Caco-2 (cell line): ENCODE results near the gene TMEM97. TPM values are rescaled to one million over a fixed set of nuclear protein-coding genes. Genes with fewer than 3 reads are reported as not detected.

Experiments used
- BruUV-seq: library from RNA; stranded (reverse); fragments of 400-500 nt; replicated peaks from 2 replicates; lab custom pipeline; 2021; lab: Mats Ljungman, UMichigan
- CTCF ChIA-PET: fragments of 300-600 bp; sonication (Branson Sonifier 250); formaldehyde crosslinking; loops from one replicate; lab custom pipeline; 2022; ENCODE audit warnings: antibody characterized with exemption; lab: Charles Lee
- POLR2A ChIA-PET: fragments of 300-600 bp; sonication (Branson Sonifier 250); formaldehyde crosslinking; loops from one replicate; lab custom pipeline; 2022; ENCODE audit warnings: antibody characterized with exemption; lab: Charles Lee
- DNase-seq, 2 experiments: peaks; one replicate each; pipeline versions ENCODE4 v3.0.0 to v3.0.0-alpha.2; 2020 to 2022
- H3K27me3 ChIP-seq: replicated peaks from 2 replicates; pipeline ENCODE4 v1.6.0; 2011; ENCODE audit warnings: low read length; ENCODE audit not compliant: control insufficient read depth, insufficient read depth
- H3K36me3 ChIP-seq: 2 replicates; pipeline ENCODE4 v1.5.1; 2011; ENCODE audit warnings: low read length; ENCODE audit not compliant: control insufficient read depth, insufficient read depth
- H3K4me1 ChIP-seq: fragments of 250-450 bp; sonication (Bioruptor Pico); 2 replicates; pipeline ENCODE4 v1.5.1; 2020; ENCODE audit warnings: mild to moderate bottlenecking
- H3K4me3 ChIP-seq: 2 replicates; pipeline ENCODE4 v1.5.1; 2011; ENCODE audit warnings: low read depth, mild to moderate bottlenecking, control low read depth, low read length
- H3K9me3 ChIP-seq: fragments of 250-450 bp; sonication (Bioruptor Pico); 2 replicates; pipeline ENCODE4 v1.5.1; 2020; ENCODE audit warnings: mild to moderate bottlenecking, moderate library complexity
- H3K27ac Mint-ChIP-seq: one replicate; pipeline ENCODE4 v1.8.0; 2022; ENCODE audit warnings: mixed read lengths; ENCODE audit not compliant: unreplicated experiment
- H3K27me3 Mint-ChIP-seq: one replicate; pipeline ENCODE4 v1.8.0; 2022; ENCODE audit warnings: mixed read lengths; ENCODE audit not compliant: insufficient read depth, unreplicated experiment
- H3K36me3 Mint-ChIP-seq: one replicate; pipeline ENCODE4 v1.8.0; 2022; ENCODE audit warnings: mild to moderate bottlenecking, mixed read lengths; ENCODE audit not compliant: insufficient read depth, unreplicated experiment
- H3K4me1 Mint-ChIP-seq: one replicate; pipeline ENCODE4 v1.8.0; 2022; ENCODE audit warnings: low read depth, mixed read lengths; ENCODE audit not compliant: unreplicated experiment
- H3K4me3 Mint-ChIP-seq: one replicate; pipeline ENCODE4 v1.8.0; 2022; ENCODE audit warnings: mild to moderate bottlenecking, moderate library complexity, mixed read lengths; ENCODE audit not compliant: unreplicated experiment
- H3K9me3 Mint-ChIP-seq: one replicate; pipeline ENCODE4 v1.8.0; 2022; ENCODE audit warnings: mixed read lengths; ENCODE audit not compliant: unreplicated experiment
- CTCF ChIP-seq, 2 experiments: fragments of 200-600 bp in 1 of 2; IDR thresholded peaks; 1 replicate in 1 of 2; 2 replicates in 1 of 2; pipeline versions ENCODE4 v1.5.1 to v1.8.0; 2011 to 2022; ENCODE audit warnings: antibody characterized with exemption in 1 of 2, control low read depth in 1 of 2, inconsistent platforms in 1 of 2, low read depth in 1 of 2, low read length in 1 of 2, mild to moderate bottlenecking in 1 of 2, moderate library complexity in 1 of 2; ENCODE audit not compliant: insufficient read depth in 1 of 2, severe bottlenecking in 1 of 2, unreplicated experiment in 1 of 2
- intact Hi-C: fragments of 100-400 bp; cut with micrococcal nuclease; formaldehyde crosslinking; loops from one replicate; pipeline ENCODE4 v1.10.0; 2022; ENCODE audit not compliant: unreplicated experiment
- total RNA-seq: library from RNA; stranded (reverse); gene quantifications from 2 replicates; pipeline ENCODE4 v1.2.3, GENCODE V29; 2022

The TMEM97 gene
- total RNA-seq, 1 experiment from 2014 or later, result 342 TPM

GRCh38 chr17:28334171-28334570, 15.2 kb downstream of the TMEM97 start:
- Histone ChIP-seq H3K27me3 (no peaks in the 10 kb centered on the region), H3K4me3 (peak overlapping the region; percentile 86), H3K4me1 (peaks cover 27% of the 10 kb centered on the region), H3K36me3 (peaks cover 9% of the 10 kb centered on the region), H3K9me3 (no peaks in the 10 kb centered on the region)
- ChIA-PET POLR2A (interaction anchor here (2.5 to 3.0 kb wide), 5 partner anchors 10 to 36 kb away, joined by 11 to 139 read pairs (median 75); partner anchors contain the start of genes POLDIP2, SARM1, TMEM97 and VTN), CTCF (interaction anchor here (2.4 to 3.0 kb wide), 6 partner anchors 15 to 106 kb away, joined by 14 to 44 read pairs (median 36); partner anchors contain the start of genes POLDIP2, SARM1, TMEM97 and VTN)
- H3K36me3 Mint-ChIP-seq, result peaks cover 77% of the 10 kb centered on the region
- H3K4me3 Mint-ChIP-seq, result peak overlapping the region; percentile 97
- no TSS peak for BruUV-seq
- intact Hi-C loops, result loop anchor here (10.0 kb wide), 1 partner anchor 241 kb away; the partner anchor contains the start of genes ALDOC and PIGS
- DNase-seq, result peak in 1 of 2 experiments; percentile 21
- peaks cover 33% of the 10 kb centered on the region for H3K4me1 Mint-ChIP-seq
- H3K27me3 Mint-ChIP-seq, result no peaks in the 10 kb centered on the region
- H3K27ac Mint-ChIP-seq, result peak overlapping the region; percentile 98
- TF ChIP-seq CTCF (IDR thresholded peaks at IDR 0.05; ENCODE audit: insufficient read depth in 1 of 2, low read depth in 1 of 2, low read length in 1 of 2, severe bottlenecking in 1 of 2, unreplicated experiment in 1 of 2), result no peak
- no peaks in the 10 kb centered on the region for H3K9me3 Mint-ChIP-seq

- Mint-ChIP-seq H3K9me3 (no peaks in the 10 kb centered on the region), H3K36me3 (peaks cover 77% of the 10 kb centered on the region), H3K27ac (peak overlapping the region; percentile 98), H3K27me3 (no peaks in the 10 kb centered on the region), H3K4me1 (peaks cover 33% of the 10 kb centered on the region), H3K4me3 (peak overlapping the region; percentile 97)
- BruUV-seq, result TSS peak; percentile 20
- POLR2A ChIA-PET, result interaction anchor here (0.9 to 3.0 kb wide), 23 partner anchors 9 to 617 kb away, joined by 3 to 139 read pairs (median 10); partner anchors contain the start of genes PHF12, POLDIP2, RPL23A and SARM1
- CTCF ChIA-PET, result interaction anchor here (0.8 to 3.0 kb wide), 21 partner anchors 9 to 312 kb away, joined by 3 to 44 read pairs (median 8); partner anchors contain the start of genes PIGS, POLDIP2, SARM1 and TMEM97
- no peak for DNase-seq
- peaks cover 27% of the 10 kb centered on the region for H3K4me1 ChIP-seq
- peak overlapping the region; percentile 86 for H3K4me3 ChIP-seq
- peaks cover 7% of the 10 kb centered on the region for H3K36me3 ChIP-seq
- no peaks in the 10 kb centered on the region for H3K27me3 ChIP-seq
- H3K9me3 ChIP-seq, result no peaks in the 10 kb centered on the region
- no peak for TF ChIP-seq CTCF (IDR thresholded peaks at IDR 0.05; ENCODE audit: insufficient read depth in 1 of 2, low read depth in 1 of 2, low read length in 1 of 2, severe bottlenecking in 1 of 2, unreplicated experiment in 1 of 2)
- intact Hi-C loops, result loop anchor here (1.0 to 10.0 kb wide), 6 partner anchors 14 to 292 kb away; partner anchors contain the start of genes ALDOC, NLK, PIGS and POLDIP2
Observed at GRCh38 chr17:28334666-28335200, 15.7 kb downstream of the TMEM97 start.

- intact Hi-C loops, result loop anchor here (1.0 to 10.0 kb wide), 6 partner anchors 15 to 293 kb away; partner anchors contain the start of genes ALDOC, NLK, PIGS and POLDIP2
- H3K4me1 ChIP-seq, result peaks cover 27% of the 10 kb centered on the region
- TF ChIP-seq CTCF (IDR thresholded peaks at IDR 0.05; ENCODE audit: insufficient read depth in 1 of 2, low read depth in 1 of 2, low read length in 1 of 2, severe bottlenecking in 1 of 2, unreplicated experiment in 1 of 2), result no peak
- DNase-seq, result peak; percentile 100
- Mint-ChIP-seq H3K4me1 (peaks cover 33% of the 10 kb centered on the region), H3K27ac (peak within 1 kb of the TSS; percentile 98), H3K36me3 (peaks cover 77% of the 10 kb centered on the region), H3K4me3 (peak within 1 kb of the TSS; percentile 97), H3K9me3 (no peaks in the 10 kb centered on the region), H3K27me3 (no peaks in the 10 kb centered on the region)
- H3K4me3 ChIP-seq, result peak within 1 kb of the TSS; percentile 86
- peaks cover 7% of the 10 kb centered on the region for H3K36me3 ChIP-seq
- H3K9me3 ChIP-seq, result no peaks in the 10 kb centered on the region
- no peaks in the 10 kb centered on the region for H3K27me3 ChIP-seq
- no TSS peak for BruUV-seq
- POLR2A ChIA-PET, result interaction anchor here (0.6 to 3.0 kb wide), 37 partner anchors 9 to 626 kb away, joined by 3 to 139 read pairs (median 7); partner anchors contain the start of genes ALDOC, PHF12, POLDIP2 and RPL23A
- CTCF ChIA-PET, result interaction anchor here (0.6 to 3.0 kb wide), 32 partner anchors 8 to 533 kb away, joined by 3 to 44 read pairs (median 6); partner anchors contain the start of genes PIGS, POLDIP2, SARM1 and TMEM97
Observed at GRCh38 chr17:28335201-28335958, 16.4 kb downstream of the TMEM97 start, which contains the start of the genes IFT20 and TNFAIP1. IFT20 (minus strand) TSS chr17:28335472; CDS start chr17:28331985, 3,487 bp downstream. TNFAIP1 (plus strand) TSS chr17:28335761; CDS start chr17:28339522, 3,761 bp downstream.
